Astrocyte of the cerebellum (primary cell): ENCODE results near the gene PDE6G.
A peak's percentile ranks its signal among the peaks of the same experiment; 100 is the strongest.

ENCODE experiments used
- DNase-seq: peaks from one replicate; pipeline ENCODE4 v3.0.0-alpha.2; 2011; ENCODE audit warnings: low read depth
- H3K4me3 ChIP-seq: 2 replicates; pipeline ENCODE4 v1.5.1; 2011; ENCODE audit warnings: mild to moderate bottlenecking, low read depth, low read length, moderate library complexity
- CTCF ChIP-seq: IDR thresholded peaks from 2 replicates; pipeline ENCODE4 v1.5.1; 2012; ENCODE audit warnings: low read length, low read depth, moderate library complexity, mild to moderate bottlenecking; ENCODE audit errors: missing control alignments
- in situ Hi-C: cut with HindIII; loops from 2 replicates; pipeline ENCODE4 v1.10.0; 2017; ENCODE audit warnings: low sequenced_read_pairs

The PDE6G gene

GRCh38 chr17:81687770-81688541, 31.6 kb upstream of the PDE6G start:
- TF ChIP-seq CTCF = no peak
- no peak for DNase-seq
- H3K4me3 ChIP-seq = no peak overlapping the region
- in situ Hi-C loops = no loop called here

- DNase-seq = no peak
- no peak for TF ChIP-seq CTCF
- no peak overlapping the region for H3K4me3 ChIP-seq
- in situ Hi-C loops = no loop called here
These were observed 30.3 kb upstream of the PDE6G start for GRCh38 chr17:81686614-81687013.

GRCh38 chr17:81685108-81685507, 28.8 kb upstream of the PDE6G start:
- in situ Hi-C loops = no loop called here
- TF ChIP-seq CTCF = no peak
- H3K4me3 ChIP-seq = peak overlapping the region; percentile 96
- no peak for DNase-seq

GRCh38 chr17:81684442-81684911, 28.1 kb upstream of the PDE6G start:
- no peak for TF ChIP-seq CTCF
- peak; percentile 47 for DNase-seq
- in situ Hi-C loops = no loop called here
- H3K4me3 ChIP-seq = peak overlapping the region; percentile 96

GRCh38 chr17:81683584-81684441, 27.5 kb upstream of the PDE6G start, which contains the start of the genes ARL16 and HGS:
Gene ARL16 (minus strand): TSS chr17:81683797. CDS start chr17:81683753, 44 bp downstream.
Gene HGS (plus strand): TSS chr17:81684011. CDS start chr17:81684067, 56 bp downstream.
- DNase-seq = peak; percentile 98
- TF ChIP-seq CTCF = no peak
- in situ Hi-C loops = no loop called here
- peak within 1 kb of the TSS; percentile 96 for H3K4me3 ChIP-seq

- peak overlapping the region; percentile 96 for H3K4me3 ChIP-seq
- TF ChIP-seq CTCF = no peak
- no peak for DNase-seq
- in situ Hi-C loops = no loop called here
These were observed 26.9 kb upstream of the PDE6G start for GRCh38 chr17:81683208-81683583.
